Fibroblast of skin of left quadriceps (primary cell): Measurements from ENCODE around the gene CLDN4.
"Not testable (repeated sequence)": the region's sequence is repeated elsewhere in the genome, so short reads cannot be mapped to it uniquely, and the experiment has no call there.

Experiments
- DNase-seq, 2 experiments: peaks; one replicate each; pipeline ENCODE4 v3.0.0-alpha.2; 2013; ENCODE audit warnings: low read depth in 2 of 2

The CLDN4 gene

DNA sequence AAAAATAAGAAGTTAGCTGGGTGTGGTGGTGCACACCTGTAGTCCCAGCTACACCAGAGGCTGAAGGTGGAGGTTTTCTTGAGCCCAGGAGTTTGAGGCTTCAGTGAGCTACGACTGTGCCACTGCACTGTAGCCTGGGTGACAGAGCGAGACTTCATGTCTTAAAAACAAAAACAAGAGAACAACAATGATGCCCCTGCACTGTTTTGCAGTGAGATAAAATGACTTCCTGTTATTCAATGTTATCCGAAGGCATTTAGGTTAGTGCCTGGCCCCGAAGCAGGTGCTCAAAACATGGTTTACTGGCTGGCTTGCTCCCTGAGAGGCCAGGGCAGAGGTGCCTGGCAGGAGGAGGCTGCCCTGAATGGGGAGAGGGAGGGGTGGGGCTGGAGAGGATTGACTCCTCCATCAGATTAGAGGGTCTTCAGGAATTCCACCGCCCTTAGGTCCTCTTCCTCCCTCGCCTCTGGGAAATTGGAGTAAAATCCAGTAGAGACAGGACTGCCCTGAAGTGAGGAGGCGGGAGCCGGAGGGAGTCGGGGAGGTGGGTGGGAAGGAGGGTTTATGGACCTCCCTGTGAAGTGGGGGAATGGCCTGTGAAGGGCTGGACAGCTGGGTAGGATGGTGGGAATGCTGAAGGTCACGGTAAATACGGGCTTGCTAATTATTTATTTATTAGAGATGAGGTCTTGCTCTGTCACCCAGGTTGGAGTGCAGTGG lies 6.8 kb upstream of the CLDN4 start:
- no peak for DNase-seq

DNA sequence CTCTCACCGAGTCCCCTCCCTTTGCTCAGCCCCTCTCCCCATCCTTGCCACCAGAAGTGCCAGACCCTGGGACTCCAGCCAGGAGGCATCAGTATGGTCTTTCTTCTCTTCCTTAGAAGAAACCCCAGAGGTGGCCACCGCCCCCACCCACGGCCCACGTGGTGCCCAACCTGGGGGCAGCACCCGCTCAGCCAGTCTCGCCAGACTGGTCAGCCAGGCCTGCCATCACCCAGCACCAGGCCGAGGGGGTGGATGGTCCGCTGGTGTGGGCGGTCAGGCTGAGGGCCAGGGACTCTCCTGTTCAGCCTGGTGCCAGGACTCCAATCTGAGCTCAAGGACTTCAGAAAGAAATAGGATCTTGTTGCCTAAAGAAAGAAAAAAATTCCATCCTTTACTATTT lies 5.8 kb upstream of the CLDN4 start:
- no peak for DNase-seq

DNA sequence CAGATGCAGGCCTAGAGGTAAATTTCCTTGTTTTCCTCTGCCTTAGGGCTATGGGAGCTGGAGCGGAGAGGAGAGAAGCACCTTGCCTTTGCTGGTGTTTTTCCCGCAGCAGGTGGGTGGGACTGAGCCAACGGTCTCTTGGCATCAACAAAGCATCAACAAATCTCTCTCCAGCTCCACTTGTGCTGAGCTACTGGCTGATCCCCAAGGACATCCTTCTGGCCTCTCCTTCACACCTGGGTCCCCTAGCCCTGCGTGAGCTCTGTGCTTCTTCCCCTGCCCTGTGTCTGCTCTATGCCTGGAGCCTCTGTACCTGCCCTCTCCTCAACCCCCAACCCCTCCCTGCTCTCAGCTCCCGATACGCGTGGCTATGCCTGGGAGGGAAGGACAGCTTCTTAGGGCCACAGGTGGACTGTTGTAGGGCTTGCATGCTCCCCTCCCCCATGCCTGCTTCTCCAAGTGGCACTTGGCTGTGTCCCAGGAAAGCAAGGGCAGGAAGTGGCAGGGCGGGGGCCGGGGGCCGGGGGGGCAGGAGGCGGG lies 3.2 kb upstream of the CLDN4 start:
- no peak for DNase-seq

DNA sequence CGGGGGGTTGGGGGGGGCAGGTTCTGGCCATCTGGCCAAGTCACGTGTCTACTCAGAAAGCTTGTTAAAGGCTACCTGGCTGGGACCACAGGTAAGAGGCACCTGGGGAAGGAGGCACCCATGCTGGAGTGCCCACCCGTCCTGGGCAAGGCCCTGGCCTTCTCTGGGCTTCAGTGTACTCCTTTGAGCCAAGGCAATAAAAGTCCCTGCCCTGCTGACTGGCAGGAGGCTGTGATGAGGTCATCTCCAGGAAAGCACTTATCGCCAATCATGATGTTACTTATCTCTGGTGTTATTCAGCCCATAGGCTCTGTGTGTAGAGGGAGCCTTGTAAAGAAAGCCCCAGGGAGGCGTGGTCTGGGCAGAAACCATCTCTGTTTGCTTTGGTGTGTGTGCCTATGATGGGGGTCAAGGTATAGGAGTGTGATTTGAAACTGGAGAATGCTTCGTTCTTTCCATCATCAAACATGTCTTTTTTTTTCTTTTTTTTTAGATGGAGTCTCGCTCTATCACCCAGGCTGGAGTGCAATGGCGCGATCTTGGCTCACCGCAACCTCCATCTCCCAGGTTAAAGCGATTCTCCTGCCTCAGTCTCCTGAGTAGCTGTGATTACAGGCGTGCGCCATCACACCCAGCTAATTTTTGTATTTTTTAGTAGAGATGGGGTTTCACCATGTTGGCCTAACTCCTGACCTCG lies 2.5 kb upstream of the CLDN4 start:
- DNase-seq: no peak

DNA sequence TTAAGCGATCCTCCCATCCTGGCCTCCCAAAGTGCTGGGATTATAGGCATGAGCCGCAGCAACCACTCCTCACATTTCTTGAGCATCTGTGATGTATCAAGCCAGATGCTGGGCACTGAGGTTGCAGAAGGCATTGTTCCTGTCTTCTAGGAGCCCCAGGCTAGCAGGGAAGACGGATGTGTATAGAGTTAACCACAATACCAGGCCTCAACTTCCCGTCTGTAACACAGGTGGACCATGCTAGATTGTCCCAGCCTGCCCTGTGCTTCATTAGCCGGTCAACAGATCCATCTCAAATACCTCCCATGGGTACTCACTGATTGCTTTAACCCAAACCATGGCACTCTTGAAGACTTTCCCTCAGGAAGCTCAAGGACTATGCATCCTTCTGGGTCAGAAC lies 1.8 kb upstream of the CLDN4 start:
- DNase-seq: no peak

DNA sequence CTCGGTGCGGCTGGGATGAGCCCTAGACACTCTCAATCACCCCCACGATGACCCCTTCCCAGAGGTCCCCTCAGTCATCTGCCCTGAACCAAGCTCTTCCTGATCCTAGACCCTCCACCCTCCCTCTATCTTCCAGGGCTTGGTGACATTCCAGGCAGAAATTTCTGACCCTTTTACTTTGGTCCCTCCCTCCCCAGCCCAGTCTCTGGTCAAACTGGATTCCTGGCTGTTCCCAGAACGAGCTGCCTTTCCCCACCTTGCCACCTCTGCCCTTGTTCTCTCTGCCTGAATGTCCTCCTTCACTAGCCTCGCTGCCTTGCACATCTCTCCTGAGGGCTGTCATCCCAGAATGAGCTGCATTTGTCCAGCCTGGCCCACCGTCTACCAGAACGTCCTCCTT lies 1.3 kb upstream of the CLDN4 start:
- no peak for DNase-seq

DNA sequence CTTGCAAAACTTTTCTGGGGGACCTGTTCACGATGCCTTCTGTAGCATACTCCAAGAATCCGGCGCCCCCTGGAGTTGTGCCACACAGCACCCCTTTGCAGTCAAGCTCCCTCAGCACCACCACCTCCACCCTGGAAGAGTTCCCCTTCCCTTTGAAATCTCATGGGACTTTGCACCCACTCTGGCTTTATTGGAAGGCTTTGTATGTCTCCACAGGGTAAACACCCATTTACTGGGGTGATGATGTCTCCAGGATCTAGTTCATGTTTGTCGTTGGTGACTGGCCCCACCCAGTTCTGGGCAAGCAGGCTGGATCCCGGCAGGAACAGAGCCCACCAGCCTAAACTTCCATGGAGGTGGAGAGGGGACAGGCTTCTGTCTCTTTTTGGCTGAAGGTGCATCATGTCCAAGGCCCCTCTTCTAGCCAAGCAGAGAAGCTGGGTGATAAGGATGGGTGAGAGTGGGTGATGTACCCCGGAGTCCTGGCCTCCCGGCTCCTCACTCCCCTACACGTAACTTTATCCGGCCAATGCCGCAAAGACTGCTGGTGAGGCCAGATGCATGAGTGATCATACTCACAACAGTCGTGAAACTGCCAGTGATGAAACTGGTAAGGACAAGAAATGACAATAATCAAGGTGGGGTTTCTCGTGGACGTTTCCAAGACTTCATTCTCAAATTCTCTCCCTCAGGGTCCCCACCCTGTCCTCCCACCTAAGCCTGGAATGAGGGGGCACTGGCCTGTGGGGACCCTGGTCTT lies 695 bp upstream of the CLDN4 start:
- DNase-seq: no peak

DNA sequence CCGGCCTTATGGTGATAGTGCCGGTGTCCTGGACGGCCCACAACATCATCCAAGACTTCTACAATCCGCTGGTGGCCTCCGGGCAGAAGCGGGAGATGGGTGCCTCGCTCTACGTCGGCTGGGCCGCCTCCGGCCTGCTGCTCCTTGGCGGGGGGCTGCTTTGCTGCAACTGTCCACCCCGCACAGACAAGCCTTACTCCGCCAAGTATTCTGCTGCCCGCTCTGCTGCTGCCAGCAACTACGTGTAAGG lies 713 bp downstream of the CLDN4 start:
- no peak for DNase-seq

DNA sequence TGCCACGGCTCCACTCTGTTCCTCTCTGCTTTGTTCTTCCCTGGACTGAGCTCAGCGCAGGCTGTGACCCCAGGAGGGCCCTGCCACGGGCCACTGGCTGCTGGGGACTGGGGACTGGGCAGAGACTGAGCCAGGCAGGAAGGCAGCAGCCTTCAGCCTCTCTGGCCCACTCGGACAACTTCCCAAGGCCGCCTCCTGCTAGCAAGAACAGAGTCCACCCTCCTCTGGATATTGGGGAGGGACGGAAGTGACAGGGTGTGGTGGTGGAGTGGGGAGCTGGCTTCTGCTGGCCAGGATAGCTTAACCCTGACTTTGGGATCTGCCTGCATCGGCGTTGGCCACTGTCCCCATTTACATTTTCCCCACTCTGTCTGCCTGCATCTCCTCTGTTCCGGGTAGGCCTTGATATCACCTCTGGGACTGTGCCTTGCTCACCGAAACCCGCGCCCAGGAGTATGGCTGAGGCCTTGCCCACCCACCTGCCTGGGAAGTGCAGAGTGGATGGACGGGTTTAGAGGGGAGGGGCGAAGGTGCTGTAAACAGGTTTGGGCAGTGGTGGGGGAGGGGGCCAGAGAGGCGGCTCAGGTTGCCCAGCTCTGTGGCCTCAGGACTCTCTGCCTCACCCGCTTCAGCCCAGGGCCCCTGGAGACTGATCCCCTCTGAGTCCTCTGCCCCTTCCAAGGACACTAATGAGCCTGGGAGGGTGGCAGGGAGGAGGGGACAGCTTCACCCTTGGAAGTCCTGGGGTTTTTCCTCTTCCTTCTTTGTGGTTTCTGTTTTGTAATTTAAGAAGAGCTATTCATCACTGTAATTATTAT lies 1.2 kb downstream of the CLDN4 start:
- DNase-seq: no peak

DNA sequence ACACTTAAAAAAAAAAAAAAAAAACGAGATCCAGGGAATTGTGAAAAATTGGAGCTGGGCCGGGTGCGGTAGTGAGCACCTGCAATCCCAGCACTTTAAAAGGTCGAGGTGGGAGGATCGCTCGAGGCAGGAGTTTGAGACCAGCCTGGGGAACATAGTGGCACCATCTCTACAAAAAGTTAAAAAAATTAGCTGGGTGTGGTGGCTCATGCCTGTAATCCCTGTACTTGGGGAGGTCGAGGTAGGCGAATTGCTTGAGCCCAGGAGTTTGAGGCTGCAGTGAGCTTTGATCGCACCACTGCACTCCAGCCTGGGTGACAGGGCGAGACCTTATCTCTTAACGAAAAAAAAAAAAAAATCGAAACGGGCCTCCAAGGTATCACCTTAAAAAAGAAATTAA lies 2.0 kb downstream of the CLDN4 start:
- DNase-seq: no peak

DNA sequence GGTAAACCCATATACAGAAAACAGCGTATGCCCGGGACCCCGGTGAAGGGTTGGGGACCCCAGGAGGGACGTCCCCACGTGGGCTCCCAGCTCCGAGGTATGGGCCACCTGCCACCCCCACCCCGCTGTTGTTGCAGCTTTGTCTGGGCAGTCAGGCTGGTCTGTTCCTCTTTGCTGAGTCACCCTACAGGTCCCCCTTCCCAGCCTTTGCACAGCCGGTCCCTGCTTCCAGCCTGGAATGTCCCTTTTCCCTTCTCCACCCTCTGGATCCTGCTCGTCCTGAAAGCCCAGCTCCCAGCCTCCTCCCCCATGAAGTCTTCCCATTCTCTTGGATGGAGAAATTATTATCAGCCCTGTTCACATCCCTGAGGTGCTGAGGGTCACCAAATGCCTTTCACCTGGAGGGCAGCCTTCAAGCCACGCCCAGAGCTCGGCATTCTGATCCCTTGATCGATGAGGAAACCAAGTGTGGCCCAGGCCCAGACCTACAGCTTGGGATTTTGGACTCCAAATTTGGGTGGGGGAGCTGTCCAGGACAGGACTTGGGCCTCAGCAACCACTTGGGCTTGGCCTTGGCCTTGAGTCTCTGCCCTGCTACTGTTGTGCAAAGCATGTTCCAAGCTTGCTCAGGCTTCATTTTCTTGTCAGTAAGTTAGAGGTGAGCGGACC lies 2.6 kb downstream of the CLDN4 start:
- DNase-seq: no peak

DNA sequence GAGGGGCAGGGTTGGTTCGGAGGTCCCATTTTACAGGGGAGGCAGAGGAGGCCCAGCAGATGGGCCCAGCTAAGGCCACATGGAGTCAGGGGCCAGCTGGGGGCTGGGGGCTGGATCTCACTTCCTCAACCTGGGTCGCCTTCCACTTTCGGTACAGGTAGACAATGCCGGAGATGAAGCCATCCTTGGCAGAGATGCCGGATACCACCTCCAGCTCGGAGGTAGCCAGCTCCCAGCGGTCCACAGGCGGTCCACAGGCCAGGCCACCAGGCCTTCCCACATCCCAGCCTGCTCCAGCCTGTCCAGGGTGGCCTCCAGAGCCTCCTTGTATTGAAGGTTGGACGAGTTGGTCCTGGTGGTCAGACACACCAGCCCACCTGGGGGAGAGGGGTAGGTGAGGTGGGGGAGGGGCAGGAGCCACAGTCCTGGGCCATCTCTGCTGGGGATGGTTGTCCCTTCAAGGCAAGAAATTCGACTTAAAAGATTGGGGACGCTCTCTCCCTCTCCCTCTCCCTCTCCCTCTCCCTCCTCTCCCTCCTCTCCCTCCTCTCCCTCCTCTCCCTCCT lies 3.9 kb downstream of the CLDN4 start:
- DNase-seq: no peak

DNA sequence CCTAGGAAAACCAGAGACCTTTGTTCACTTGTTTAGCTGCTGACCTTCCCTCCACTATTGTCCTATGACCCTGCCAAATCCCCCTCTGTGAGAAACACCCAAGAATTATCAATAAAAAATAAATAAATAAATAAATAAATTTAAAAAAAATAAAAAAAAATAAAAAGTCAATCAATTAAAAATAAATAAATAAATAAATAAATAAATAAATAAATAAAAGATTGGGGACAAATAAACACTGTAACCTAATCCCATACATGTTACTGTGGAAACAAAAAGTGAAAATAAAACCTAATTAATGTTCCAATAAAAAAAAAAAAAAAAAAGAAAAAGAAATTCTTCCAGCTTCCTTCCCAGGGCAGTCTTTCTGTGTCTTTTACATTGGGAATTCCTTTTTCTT lies 6.4 kb downstream of the CLDN4 start:
- not testable (repeated sequence) for DNase-seq

DNA sequence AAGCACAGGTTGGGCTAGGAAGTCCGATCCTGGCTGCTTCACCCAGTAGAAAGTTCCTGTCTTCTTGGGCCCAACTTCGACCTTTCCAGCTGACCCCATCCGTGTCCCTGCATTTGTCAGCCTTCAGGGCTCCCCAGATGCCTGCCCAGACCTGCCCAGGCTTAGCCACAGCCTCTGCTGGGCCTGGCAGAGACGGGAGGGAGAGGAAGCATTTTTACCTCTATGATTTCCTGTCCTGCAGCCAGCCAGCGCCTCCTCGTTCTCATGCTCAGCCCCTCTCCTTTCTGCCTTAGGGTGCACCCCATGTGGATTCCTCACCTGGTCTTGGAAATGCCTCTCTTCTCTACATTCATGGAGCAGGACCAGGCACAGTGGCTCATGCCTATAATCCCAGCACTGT lies 7.8 kb downstream of the CLDN4 start:
- DNase-seq: no peak

DNA sequence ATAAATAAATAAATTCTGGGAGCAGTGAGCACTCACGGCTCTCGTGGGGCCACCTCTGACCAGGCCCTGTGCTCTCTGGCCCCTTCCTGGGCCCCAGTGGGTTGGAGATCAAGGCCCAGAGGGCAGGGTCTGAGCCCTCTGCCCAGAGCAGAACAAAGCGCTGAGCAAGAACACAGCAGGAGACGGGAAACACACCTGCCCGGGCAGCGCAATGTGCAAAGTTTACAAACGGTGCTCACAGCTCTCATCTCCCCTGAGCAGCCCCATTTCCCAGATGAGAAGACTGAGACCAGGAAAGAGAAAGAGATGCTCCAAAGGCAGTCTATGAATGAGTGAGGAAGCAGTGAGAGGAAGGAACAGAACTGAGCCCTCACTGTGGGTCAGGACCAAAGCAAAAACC lies 8.5 kb downstream of the CLDN4 start:
- no peak for DNase-seq

DNA sequence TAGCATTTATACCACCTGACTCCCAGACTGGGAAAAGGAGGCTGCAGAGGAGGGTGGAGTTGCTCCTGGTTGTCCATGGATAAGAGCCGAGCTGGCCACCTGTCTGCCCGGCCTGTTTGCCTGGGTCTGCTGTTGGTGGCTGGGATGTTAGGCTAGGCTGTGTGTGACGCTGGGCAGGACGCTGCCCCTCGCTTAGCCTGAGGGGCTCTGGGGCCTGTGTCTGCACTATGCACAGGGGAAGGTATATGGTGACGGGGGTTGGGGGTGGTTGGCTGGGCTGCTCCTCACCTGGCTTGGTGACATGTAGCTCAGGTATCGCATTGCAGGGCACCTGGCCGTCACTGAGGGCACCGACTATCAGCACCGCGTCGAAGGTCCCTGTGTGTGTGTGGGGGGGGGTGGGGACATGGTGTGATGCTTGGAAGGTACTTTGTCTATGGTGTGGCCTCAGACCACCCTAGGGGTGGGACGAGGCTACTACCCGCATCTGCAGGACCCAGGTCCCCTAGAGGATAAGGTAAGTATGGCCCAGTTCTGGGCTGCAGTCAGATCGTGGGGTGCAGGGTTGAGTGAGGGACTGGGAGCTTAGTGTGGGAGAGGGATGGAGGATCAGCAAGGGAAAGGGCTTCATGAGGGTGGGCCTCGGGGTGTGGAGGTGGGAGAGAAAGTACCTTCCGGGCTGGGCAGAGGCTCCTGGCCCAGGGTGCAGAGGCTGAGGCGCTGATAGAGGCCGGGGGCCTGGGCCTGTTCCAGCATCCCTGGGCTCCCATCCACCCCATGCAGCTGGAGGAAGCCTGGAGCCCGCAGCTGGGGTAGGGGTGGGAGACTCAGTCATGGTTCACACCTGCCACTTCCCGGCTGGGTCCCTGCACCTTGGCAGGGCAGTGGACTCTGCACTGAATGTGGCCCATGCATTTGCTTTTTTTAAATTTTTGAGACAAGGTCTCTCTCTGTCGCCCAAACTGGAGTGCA lies 9.2 kb downstream of the CLDN4 start:
- no peak for DNase-seq

DNA sequence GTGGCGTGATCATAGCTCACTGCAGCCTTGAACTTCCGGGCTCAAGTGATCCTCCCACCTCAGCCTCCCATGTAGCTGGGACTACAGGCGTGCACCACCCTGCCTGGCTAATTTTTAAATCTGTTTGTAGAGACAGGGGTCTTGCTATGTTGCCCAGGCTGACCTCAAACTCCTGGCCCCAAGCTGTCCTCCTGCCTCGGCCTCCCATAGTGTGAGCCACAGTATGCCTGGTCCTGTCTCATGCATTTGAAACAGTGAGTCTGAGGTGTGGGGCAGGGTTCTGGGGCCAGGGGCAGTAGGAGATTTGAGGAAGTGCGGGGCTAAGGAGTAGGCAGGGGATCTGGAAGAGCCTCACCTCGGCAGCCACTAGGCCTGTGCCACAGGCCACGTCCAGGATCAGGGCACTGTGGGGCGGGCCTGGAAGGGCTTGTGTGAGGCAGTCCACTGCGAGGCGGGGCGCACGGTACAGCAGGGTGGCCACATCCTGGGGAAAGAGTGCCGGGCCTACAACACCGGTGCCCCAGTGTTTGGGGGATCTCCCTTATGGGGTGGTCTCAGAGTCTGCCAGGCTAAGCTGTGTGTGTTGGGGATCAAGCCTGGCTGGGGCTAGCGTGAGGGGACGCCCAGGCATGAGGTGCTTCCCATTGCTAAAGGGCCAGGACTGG lies 10.1 kb downstream of the CLDN4 start:
- no peak for DNase-seq

DNA sequence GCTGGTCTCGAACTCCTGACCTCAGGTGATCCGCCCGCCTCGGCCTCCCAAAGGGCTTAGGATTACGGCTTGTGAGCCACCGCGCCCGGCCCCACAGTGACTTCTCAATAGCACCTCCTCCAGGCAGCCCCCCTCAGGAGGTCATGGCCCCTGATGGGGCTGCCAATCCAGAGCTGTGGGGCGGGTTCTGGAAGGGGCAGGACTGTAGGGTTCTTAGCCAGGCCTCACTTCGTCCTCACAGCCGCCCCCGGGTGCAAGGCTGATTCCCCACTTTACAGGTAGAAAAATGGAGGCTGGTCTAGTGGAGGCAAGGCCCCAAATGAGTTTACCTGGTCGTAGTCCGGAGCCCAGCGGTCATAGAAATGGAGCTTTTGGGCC lies 10.9 kb downstream of the CLDN4 start:
- no peak for DNase-seq
